Fibroblast of mammary gland (primary cell): ENCODE measurements around the gene ACAA2.

Experiments used
- DNase-seq: peaks from one replicate; pipeline ENCODE4 v3.0.0-alpha.2; 2010; ENCODE audit warnings: low read depth
- H3K4me3 ChIP-seq: 2 replicates; pipeline ENCODE4 v1.5.1; 2011; ENCODE audit warnings: low read depth, mild to moderate bottlenecking, low read length, moderate library complexity; ENCODE audit not compliant: control insufficient read depth
- CTCF ChIP-seq: conservative IDR thresholded peaks from 2 replicates; pipeline ENCODE4 v1.5.1; 2011; ENCODE audit warnings: low read depth, low read length, inconsistent platforms; ENCODE audit not compliant: control insufficient read depth, insufficient read depth

Gene ACAA2

GRCh38 chr18:49742316-49743116 is 70.8 kb downstream of the ACAA2 start:
- no peak for TF ChIP-seq CTCF
- H3K4me3 ChIP-seq: no peak overlapping the region
- no peak for DNase-seq

GRCh38 chr18:49739275-49739674 is 74.1 kb downstream of the ACAA2 start:
- H3K4me3 ChIP-seq: no peak overlapping the region
- no peak for TF ChIP-seq CTCF
- peak; percentile 22 for DNase-seq

- DNase-seq: no peak
- H3K4me3 ChIP-seq: no peak overlapping the region
- no peak for TF ChIP-seq CTCF
Observed at GRCh38 chr18:49738721-49739120, 74.6 kb downstream of the ACAA2 start.

GRCh38 chr18:49734836-49735235 is 78.5 kb downstream of the ACAA2 start:
- no peak for DNase-seq
- no peak overlapping the region for H3K4me3 ChIP-seq
- no peak for TF ChIP-seq CTCF

- TF ChIP-seq CTCF: no peak
- H3K4me3 ChIP-seq: no peak overlapping the region
- no peak for DNase-seq
Observed at GRCh38 chr18:49733896-49734585, 79.3 kb downstream of the ACAA2 start.

- no peak for TF ChIP-seq CTCF
- no peak overlapping the region for H3K4me3 ChIP-seq
- DNase-seq: no peak
Observed at GRCh38 chr18:49733321-49733720, 80.0 kb downstream of the ACAA2 start.
